Measurements from ENCODE around the gene ANO4. TPM values are rescaled to one million over a fixed set of nuclear protein-coding genes. Genes with fewer than 3 reads are reported as not detected.

The ANO4 gene
- total and polyA plus RNA-seq, 2 of the 8 experiments (the other 6 are each of a cell fraction or from before 2014, with no cell fraction given) = 1.1 to 3.4 TPM

GRCh38 chr12:100875156-100875555, 80.6 kb downstream of the ANO4 start:
- Histone ChIP-seq H3K14ac (ENCODE audit: insufficient read length) (no peak overlapping the region), H3K79me1 (ENCODE audit: low read depth, low read length) (no peaks in the 10 kb centered on the region), H2BK15ac (ENCODE audit: low read length) (no peak overlapping the region), H3K18ac (ENCODE audit: extremely low read depth, low read length) (no peak overlapping the region), H3K23me2 (ENCODE audit: low read depth, low read length) (no peaks in the 10 kb centered on the region), H2BK120ac (replicated peaks; ENCODE audit: low read depth, low read length) (no peak overlapping the region), H4K91ac (replicated peaks; ENCODE audit: insufficient read length, low read length) (no peak overlapping the region), H3K4me3 (ENCODE audit: extremely low read depth in 1 of 4, insufficient read depth in 2 of 4, low read depth in 3 of 4, low read length in 4 of 4) (no peak overlapping the region), H3K56ac (replicated peaks; ENCODE audit: insufficient read length, low read depth, low read length) (no peak overlapping the region), H3K4ac (replicated peaks; ENCODE audit: insufficient read length, low read depth, low read length) (no peak overlapping the region), H2AK5ac (ENCODE audit: low read depth, low read length) (no peak overlapping the region), H2AFZ (ENCODE audit: low read length) (no peak overlapping the region), H3K79me2 (ENCODE audit: control insufficient read depth in 1 of 2, insufficient read depth in 2 of 2, low read length in 2 of 2) (no peaks in the 10 kb centered on the region), H2BK20ac (ENCODE audit: low read length) (no peak overlapping the region), H4K5ac (ENCODE audit: insufficient read length, low read depth, low read length) (no peak overlapping the region), H4K8ac (ENCODE audit: extremely low read depth, insufficient read depth, low read length) (no peak overlapping the region), H3K9ac (replicated peaks in 1 of 4; ENCODE audit: extremely low read depth in 1 of 4, low read depth in 3 of 4, low read length in 3 of 4) (no peak overlapping the region), H3K36me3 (ENCODE audit: control insufficient read depth in 2 of 4, insufficient read depth in 4 of 4, low read length in 3 of 4) (no peaks in the 10 kb centered on the region), H3K27me3 (replicated peaks in 1 of 4; ENCODE audit: control insufficient read depth in 3 of 4, extremely low read depth in 1 of 4, insufficient read depth in 3 of 4, low read length in 3 of 4) (no peaks in the 10 kb centered on the region), H3K4me1 (replicated peaks in 1 of 4; ENCODE audit: control insufficient read depth in 3 of 4, insufficient read depth in 4 of 4, low read length in 3 of 4) (no peaks in the 10 kb centered on the region), H3K9me3 (ENCODE audit: insufficient read depth in 2 of 2, low read depth in 1 of 2, low read length in 1 of 2) (peaks cover 5 to 10% of the 10 kb centered on the region in 2 experiments), H3K4me2 (ENCODE audit: insufficient read depth in 1 of 2, low read depth in 2 of 2, low read length in 2 of 2) (no peak overlapping the region), H2BK5ac (ENCODE audit: low read depth, low read length) (no peak overlapping the region), H4K20me1 (replicated peaks in 1 of 2; ENCODE audit: control insufficient read depth in 1 of 2, insufficient read depth in 2 of 2, low read length in 2 of 2) (no peaks in the 10 kb centered on the region), H2BK12ac (ENCODE audit: low read depth, low read length) (no peak overlapping the region), H3K23ac (ENCODE audit: insufficient read length) (no peak overlapping the region), H3K27ac (ENCODE audit: low read depth, low read length) (no peak overlapping the region)
- WGBS, 2 experiments (ENCODE audit: extremely low coverage in 1 of 2, insufficient coverage in 1 of 2, insufficient read length in 1 of 2, insufficient replicate concordance in 2 of 2, low coverage in 1 of 2, low lambda C conversion rate in 2 of 2, missing lambda C conversion rate in 1 of 2) = 88% methylated on average over 7 of the region's 7 CpGs; no CpG with 5 or more reads in 1 of the 2 experiments
- ChIA-PET POLR2A (ENCODE audit: partially characterized antibody) (no interaction called here), CTCF (ENCODE audit: partially characterized antibody) (interaction anchor here (2.2 to 4.7 kb wide), 3 partner anchors 11 to 36 kb away, joined by 11 to 58 read pairs (median 16); no protein-coding TSS in a partner anchor)
- DNase-seq (ENCODE audit: low read depth in 1 of 2, low spot score in 2 of 2) (no peak), FAIRE-seq (no peak)
- no peak for TF ChIP-seq SUZ12 (IDR thresholded peaks at IDR 0.05; ENCODE audit: low read length)
- TF ChIP-seq RNF2 (IDR thresholded peaks at IDR 0.05; ENCODE audit: borderline replicate concordance, low read depth, low read length, missing control alignments, poor library complexity, severe bottlenecking) = no peak
- no peak for TF ChIP-seq EZH2 (IDR thresholded peaks at IDR 0.05; ENCODE audit: low read depth, low read length, severe bottlenecking)
